Fibroblast of mammary gland (primary cell): ENCODE results near the gene CSF1R.

ENCODE experiments used
- DNase-seq: peaks from one replicate; pipeline ENCODE4 v3.0.0-alpha.2; 2010; ENCODE audit warnings: low read depth
- H3K4me3 ChIP-seq: 2 replicates; pipeline ENCODE4 v1.5.1; 2011; ENCODE audit warnings: low read depth, mild to moderate bottlenecking, low read length, moderate library complexity; ENCODE audit not compliant: control insufficient read depth
- CTCF ChIP-seq: conservative IDR thresholded peaks from 2 replicates; pipeline ENCODE4 v1.5.1; 2011; ENCODE audit warnings: low read depth, low read length, inconsistent platforms; ENCODE audit not compliant: control insufficient read depth, insufficient read depth

Gene CSF1R

GRCh38 chr5:150069672-150070627 is 16.4 kb downstream of the CSF1R start:
- TF ChIP-seq CTCF: no peak
- H3K4me3 ChIP-seq: no peak overlapping the region
- no peak for DNase-seq

GRCh38 chr5:150068961-150069645 is 17.3 kb downstream of the CSF1R start:
- no peak for DNase-seq
- no peak for TF ChIP-seq CTCF
- no peak overlapping the region for H3K4me3 ChIP-seq

- TF ChIP-seq CTCF: no peak
Measured at GRCh38 chr5:150068472-150068871, 17.9 kb downstream of the CSF1R start.

GRCh38 chr5:150068071-150068470 is 18.3 kb downstream of the CSF1R start:
- no peak for DNase-seq
- no peak overlapping the region for H3K4me3 ChIP-seq
- TF ChIP-seq CTCF: no peak

More at GRCh38 chr5:150068472-150068871, 17.9 kb downstream of the CSF1R start:
- no peak for DNase-seq
- H3K4me3 ChIP-seq: no peak overlapping the region

- no peak for DNase-seq
- H3K4me3 ChIP-seq: no peak overlapping the region
- TF ChIP-seq CTCF: no peak
Measured at GRCh38 chr5:150067405-150067960, 18.9 kb downstream of the CSF1R start.

- no peak for TF ChIP-seq CTCF
- no peak overlapping the region for H3K4me3 ChIP-seq
- peak; percentile 85 for DNase-seq
Measured at GRCh38 chr5:150066901-150067396, 19.4 kb downstream of the CSF1R start.
